GM18870 (cell line): ENCODE data around the gene GOLGA3.
"Not testable (repeated sequence)": the region's sequence is repeated elsewhere in the genome, so short reads cannot be mapped to it uniquely, and the experiment has no call there.

Experiments
- ATAC-seq: cut with Tn5 transposase; IDR thresholded peaks from one replicate; pipeline ENCODE4 v1.9.1; 2021; ENCODE audit warnings: moderate library complexity; ENCODE audit not compliant: unreplicated experiment

The GOLGA3 gene

DNA sequence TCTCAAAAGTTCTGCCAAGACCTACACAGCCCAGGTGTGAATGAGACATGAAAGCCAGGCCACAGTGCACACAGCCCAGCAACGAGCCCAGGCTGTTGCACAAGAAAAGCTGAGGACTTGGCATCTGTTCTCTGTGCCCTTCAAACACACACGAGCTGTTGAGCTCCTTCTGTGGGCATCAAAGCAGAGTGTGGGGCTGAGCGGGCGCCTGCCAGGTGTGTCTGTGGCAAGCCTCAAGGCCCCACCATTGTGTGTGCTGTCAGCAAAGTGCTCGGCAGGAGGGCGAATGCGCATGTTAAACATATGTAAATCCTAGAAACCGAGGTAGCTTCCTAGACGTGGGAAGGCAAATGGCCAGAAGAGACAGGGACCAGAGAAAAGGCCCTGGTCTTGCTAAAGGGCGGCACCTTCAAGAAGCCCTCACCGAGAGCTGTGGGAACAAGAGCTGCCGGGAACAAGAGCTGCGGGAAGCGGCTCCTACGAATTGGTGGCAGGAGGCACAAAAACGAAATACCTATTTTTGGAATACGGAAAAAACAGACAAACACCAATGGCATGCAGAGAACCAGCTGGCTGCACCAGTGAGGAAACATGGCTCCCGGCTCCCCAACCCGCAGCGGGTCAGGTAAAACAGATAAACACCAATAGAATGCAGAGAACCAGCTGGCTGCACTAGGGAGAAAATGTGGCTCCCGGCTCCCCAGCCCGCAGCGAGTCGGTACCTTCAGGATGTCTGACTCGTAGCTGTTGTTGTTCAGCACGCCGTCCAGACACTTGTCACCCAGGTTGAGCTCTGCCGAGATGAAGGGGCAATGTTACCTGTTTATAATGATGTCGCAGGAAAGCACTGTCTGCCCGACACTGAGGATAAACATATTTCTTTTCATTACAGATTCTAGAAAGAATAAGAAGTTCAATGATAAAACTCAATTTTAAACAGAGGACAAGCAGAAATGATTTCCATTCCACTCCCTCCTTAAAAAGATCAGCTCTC lies 19.0 kb upstream of the GOLGA3 start:
- no peak for ATAC-seq

DNA sequence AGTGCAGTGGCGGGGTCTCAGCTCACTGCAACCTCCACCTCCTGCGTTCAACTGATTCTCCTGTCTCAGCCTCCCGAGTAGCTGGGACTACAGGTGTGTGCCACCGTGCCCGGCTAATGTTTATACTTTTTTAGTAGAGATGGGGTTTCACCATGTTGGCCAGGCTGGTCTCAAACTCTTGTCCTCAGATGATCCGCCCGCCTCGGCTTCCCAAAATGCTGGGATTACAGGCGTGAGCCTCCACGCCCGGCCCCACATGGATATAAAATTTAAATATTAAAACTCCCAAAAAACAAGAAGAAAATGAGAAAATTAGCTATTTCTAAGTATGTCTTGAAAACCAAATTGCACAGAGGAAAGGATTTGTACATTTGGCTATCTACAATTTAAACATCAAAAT lies 16.0 kb upstream of the GOLGA3 start:
- ATAC-seq = not testable (repeated sequence)

DNA sequence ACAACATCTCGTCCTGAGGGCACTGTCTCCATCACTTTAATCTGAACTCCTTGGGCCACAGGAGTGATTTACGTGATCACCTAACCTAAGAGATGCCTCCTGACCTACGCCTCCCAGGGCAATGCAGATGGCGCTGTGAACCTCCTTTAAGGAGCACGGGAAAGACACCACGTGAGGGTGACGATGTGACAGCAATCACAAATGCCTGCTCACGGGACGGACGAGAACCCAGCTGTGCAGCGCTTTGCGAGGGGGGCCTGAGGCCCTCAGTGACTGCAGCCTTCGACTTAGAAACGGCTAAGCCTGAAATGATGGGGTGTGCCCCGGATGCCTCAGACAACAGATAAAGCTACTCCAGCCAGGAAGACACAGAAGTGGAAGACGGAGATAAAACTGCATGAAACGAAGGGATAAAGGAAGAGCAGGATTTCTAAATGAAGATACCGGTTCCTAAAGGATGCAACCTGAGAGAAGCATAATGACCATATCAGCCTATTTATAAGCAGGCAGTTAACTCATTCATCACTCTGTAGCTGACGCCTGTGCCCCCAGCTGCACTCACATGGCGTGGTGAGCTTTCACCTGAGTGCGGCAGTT lies 13.9 kb upstream of the GOLGA3 start:
- no peak for ATAC-seq

DNA sequence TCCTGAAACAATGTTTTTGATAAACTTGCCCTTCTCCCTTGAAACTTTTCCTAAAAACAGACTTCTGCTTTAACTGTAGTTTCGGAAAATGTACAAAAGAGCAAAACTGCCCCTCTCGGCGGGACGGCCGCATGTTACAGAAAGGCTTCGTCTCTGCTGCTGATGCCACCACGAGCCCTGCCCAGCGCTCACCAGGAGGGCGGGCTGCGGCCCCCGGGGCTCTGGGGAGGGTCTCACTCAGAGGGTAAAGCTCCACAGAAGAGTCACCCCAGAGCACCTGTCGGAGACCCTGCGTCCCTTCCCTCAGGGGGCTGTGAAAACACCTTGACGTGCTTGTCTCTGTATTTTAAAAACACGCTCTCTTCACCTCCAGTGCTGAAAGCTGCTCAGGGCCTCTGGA lies 12.5 kb upstream of the GOLGA3 start:
- no peak for ATAC-seq

DNA sequence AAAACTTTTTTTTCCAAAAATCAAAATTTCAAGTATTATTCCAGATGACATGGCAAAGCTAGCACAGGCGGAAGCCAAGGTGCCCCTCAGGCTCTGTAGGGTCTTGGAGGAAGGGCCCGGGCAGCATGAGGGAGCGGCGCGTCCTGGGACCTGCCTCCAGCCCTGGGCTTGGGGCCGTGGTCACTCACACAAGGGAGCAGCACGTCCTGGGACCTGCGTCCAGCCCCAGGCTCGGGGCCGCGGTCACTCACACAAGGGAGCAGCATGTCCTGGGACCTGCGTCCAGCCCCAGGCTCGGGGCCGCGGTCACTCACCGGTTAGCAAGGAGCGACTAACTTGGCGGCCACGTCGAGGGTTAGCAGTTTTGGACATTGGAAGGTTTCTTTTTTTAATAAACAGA lies 11.9 kb upstream of the GOLGA3 start:
- ATAC-seq = no peak

DNA sequence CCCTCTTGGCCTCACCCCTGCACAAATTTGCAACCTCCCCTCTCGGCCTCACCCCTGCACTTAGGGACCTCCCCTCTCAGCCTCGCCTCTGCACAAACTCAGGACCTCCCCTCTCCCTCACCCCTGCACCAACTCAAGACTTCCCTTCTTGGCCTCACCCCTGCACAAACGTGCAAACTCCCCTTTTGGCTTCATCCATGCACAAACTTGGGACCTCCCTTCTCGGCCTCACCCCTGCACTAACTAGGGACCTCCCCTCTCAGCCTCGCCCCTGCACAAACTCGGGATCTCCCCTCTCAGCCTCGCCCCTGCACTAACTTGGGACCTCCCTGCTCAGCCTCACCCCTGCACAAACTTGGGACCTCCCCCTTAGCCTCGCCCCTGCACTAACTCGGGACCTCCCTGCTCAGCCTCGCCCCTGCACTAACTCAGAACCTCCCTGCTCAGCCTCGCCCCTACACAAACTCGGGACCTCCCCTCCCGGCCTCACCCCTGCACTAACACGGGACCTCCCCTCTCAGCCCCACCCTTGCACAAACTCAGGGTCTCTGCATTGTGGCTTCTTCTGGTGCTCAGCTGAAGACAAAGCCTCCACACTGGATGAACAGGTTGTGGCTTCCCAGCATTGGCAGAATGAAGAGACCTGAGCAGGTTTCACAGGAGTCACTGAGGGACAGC lies 11.0 kb upstream of the GOLGA3 start:
- no peak for ATAC-seq

DNA sequence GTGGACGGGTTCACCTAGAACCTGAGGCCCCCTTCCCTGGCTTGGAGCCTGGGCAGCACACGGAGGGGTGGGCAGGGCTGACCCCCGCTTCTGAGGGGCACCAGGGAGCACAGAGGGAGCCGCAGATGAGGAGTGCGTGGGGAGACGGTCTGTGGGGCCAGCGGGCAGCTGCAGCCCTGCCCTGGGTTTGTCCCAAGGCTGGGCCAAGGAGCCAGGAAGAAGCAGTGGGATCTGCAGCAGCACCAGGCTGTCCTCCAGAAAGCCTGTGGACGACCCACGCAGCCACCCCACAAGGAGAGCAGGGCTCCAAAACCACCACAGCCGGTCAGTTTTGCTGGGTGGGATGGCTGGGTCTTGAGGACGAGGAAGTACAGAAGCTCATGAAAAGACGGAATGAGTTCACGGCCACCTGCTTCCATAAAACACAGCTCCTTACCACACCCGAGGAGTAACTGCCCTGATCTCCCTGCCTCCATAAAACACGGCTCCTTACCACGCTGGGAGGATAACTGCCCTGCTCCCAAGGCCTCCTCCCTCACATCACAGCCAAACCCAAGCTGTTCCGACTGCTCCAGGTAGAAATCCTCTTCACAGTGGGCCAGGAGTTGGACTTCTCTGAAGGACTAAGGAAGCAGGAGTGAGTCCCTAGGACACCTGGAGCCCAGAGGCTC lies 9.9 kb upstream of the GOLGA3 start:
- no peak for ATAC-seq

DNA sequence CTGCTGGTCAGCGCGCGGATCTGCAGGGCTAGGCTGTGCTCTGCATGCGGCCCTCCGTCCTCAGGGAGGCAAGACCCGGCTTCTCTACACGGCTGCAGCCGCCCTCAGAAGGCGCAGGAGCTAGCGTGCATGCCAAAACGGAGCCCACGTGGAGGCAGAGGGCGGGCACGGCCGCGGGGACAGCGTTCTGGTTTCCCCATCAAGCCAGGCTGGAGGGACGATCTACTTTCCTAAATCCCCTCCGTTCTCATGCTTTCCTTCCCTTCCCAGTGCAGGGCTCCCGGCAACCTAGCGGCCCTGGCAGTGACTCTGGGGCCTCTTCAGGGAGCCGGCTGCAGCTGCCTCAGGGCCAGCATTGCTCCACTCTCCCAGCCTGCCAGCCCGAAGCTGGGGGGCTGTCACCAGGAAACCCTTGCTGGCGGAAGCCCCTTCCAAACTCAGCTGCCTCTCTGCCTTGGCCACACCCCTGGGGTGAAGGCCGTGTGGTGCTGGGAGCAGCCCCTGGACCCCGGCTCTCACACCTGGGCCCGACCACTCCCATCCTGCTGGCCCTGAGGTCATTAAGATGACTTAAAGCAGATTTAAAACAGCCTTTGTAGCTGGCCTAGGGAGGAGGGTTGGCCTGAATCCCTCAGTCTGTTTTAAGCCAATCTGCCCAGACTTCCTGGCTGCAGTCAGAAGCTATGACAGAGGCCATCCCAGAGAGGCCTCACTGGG lies 9.2 kb upstream of the GOLGA3 start:
- ATAC-seq = no peak

DNA sequence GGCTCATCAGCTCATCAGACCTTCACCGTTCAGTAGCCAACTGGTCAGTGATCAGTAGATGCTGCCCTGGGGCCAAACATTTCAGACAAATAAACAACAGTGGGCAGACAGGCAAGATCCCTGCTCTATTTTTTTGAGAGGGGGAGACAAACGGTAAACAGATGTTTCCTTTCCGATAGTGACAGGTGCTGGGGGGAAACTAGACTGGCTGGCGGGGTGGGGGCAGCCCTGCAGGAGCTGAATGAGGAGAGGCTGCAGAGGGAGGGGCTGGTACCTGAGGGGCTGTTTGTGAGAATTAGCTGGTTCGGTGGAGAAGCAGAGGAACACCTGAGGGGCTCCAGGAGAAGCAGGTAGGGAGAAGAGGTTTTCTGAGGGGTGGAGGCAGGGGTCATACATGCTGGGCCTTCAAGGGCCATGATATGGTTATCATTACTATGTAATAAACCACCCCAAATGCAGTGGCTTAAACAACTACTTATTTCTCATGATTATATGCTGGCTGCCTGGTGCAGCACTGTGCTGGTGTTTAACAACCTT lies 8.2 kb upstream of the GOLGA3 start:
- ATAC-seq = no peak

DNA sequence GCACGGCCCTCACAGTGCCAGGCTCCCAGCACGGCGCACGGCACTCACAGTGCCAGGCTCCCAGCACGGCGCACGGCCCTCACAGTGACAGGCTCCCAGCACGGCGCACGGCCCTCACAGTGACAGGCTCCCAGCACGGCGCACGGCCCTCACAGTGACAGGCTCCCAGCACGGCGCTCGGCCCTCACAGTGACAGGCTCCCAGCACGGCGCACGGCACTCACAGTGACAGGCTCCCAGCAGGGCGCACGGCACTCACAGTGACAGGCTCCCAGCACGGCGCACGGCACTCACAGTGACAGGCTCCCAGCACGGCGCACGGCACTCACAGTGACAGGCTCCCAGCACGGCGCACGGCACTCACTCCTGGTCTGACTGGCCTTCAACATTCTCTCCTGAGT lies 7.6 kb upstream of the GOLGA3 start:
- not testable (repeated sequence) for ATAC-seq

DNA sequence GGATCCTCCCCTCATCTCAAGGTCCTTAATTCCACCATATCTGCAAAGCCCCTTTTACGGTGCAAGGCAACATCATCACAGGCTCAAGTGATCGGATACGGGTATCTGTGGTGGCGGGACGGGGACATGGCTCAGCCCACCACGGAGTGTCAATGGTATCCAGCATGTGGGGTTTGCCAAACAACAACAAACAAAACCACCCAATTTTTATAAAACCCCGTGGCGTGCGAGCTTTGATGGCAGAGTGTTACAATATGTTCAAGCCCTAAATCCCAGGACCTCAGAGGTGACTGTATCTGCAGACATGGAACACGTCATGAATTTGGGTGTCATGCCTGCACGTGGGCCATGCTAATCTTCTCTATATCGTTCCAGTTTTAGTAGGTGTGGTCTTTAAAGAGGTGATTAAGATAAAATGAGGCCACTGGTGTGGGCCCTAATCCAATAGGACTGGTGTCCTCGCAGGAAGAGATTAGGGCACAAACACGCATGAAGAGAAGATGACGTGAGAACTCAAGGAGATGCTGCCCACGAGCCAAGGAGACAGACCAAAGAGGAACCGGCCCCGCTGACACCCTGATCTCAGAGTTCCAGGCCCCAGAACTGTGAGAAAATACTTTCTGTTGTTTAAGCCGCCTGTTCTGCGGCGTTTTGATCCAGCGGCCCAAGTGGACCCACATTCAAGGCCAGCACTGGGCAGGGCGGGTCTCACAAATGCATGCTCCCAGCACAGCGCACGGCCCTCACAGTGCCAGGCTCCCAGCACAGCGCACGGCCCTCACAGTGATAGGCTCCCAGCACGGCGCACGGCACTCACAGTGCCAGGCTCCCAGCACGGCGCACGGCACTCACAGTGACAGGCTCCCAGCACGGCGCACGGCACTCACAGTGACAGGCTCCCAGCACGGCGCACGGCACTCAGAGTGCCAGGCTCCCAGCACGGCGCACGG lies 6.7 kb upstream of the GOLGA3 start:
- ATAC-seq = no peak

DNA sequence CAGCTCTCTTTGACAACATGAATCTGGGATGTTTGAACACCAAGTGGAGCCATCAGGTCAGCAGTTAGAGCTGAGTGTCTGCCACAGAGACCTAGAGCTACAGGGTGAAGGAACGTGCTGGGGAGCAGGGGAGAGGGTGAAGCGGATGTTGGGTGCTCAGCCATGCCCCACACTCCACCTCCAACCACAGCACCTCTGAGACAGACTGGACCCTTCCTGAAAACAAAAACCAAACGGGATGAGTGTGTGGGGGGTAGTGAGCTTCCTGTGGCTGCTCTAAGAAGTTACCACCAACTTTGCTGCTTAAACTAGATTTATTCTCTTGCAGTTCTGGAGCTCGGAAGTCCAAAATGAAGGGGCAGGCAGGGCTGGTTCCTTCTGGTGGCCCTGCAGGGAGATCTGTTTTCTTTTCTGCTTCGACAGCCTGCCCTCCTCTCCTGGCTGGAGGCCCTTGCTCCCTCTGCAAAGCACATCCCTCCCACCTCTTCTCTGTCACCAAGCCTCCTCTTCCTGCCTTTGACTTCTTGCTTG lies 5.6 kb upstream of the GOLGA3 start:
- no peak for ATAC-seq

DNA sequence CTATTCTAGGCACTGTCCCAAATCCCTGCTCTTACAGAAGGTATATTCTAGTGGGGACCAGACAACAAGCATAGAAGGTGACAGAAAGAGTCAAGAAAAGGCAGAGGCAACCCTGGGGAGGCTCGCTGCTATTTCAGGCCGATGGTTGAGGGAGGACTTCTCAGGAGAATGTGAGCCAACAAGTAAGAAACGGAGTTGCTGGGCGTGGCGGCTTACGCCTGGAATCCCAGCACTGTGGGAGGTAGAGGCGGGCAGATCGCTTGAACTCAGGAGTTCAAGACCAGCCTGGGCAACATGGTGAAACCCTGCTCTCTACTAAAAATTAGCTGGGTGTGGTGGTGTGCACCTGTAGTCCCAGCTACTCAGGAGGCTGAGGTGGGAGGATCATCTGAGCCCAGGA lies 4.7 kb upstream of the GOLGA3 start:
- no peak for ATAC-seq

DNA sequence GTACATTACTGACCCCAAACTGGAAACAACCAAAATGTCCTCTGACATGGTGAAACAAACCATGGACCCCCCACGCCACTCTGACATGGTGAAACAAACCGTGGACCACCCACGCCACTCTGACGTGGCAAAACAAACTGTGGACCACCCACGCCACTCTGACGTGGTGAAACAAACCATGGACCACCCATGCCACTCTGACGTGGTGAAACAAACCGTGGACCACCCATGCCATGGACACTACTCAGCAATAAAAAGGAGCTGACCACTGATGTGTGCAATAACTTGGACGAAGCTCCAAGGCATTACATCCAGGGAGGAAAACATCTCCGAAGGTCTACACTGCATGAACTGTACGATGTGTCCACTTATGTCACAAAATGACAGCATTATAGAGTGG lies 3.1 kb upstream of the GOLGA3 start:
- ATAC-seq = no peak

DNA sequence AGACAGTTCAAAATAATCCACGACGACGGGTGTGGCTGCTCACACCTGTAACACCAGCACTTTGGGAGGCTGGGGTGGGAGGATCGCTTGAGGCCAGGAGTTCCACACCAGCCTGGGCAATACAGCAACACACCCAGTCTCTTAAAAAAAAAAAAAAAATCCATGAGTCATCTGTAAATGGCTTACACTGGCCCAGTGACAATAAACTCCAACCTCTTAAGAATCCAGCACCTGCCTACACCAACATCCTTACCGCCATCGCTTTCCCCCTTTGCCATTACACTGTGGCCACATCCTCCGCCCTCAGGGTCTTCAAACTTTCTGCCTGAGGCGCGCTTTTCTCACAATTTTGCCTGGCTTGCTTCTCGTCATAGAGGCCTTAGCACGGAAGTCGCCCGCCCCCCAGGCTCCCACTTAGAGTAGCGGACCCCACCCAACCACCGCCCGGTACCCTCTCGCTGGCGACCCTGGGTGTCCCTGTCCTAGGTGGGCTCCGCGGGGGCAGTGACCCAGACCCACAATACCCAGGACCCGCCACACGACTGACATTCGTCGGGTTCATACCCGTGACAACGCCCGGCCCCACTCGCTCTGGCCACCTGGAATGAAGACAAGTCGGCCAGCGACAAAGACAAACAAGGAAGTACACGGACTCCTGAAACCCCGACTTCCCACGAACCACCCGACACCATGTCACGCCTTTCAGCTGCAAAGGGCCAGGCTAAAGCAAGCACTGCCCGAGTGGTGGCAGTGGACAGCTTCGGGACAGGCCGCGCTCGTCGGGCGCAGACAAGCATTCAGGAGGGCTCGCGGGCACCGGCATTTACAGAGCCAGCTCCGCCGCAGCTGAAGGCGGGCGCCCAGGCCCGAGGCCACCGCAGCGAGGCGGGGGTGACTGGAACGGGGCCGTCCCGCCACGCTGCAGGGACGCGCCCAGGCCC lies 636 bp downstream of the GOLGA3 start:
- no peak for ATAC-seq

DNA sequence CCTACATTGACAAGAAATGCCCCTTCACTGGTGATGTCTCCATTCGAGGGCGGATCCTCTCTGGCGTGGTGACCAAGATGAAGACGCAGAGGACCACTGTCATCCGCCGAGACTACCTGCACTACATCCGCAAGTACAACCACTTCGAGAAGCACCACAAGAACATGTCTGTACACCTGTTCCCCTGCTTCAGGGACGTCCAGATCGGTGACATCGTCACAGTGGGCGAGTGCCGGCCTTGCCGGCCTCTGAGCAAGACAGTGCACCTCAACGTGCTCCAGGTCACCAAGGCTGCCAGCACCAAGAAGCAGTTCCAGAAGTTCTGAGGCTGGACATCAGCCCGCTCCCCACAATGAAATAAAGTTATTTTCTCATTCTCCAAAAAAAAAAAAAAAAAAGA lies 2.8 kb downstream of the GOLGA3 start:
- ATAC-seq = no peak

DNA sequence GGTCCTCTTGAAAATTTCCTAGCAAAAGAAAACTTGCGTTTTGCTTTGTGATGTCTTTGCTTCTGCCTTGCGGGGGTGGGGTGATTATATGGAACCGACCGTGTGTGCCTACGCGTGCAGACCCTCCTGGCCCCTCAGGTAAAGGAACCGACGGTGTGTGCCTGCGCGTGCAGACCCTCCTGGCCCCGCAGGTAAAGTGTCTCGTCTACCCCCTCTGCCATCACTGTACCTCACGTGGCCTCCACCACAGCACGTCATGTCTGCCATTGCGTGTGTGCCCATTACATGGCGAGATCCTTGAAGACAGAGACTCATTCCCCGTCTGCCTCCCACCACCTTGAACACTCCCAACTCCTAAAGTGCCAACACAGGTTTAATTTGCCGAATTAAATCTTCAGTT lies 3.6 kb downstream of the GOLGA3 start:
- no peak for ATAC-seq

DNA sequence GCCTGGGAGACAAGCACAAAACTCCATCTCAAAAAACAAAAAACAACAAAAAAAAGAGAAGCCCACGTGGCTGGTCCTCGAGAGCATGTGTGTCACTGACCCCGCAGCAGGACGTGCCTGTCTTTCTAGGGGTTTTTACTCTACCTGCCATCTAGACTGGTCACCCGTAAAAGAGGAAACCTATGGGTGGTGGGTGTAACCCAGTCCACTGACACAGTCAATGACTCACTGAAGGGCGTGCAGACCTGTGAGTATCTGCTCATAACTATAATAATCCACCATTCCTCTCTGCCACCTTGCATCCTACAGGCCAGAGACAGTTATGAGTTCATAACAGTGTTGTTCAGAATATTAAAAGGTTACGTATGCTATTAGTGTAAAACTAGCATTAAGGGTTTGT lies 4.6 kb downstream of the GOLGA3 start:
- no peak for ATAC-seq
